ENCODE data around the gene RFX4.

RFX4 gene

GRCh38 chr12:106712768-106713167 lies 130.0 kb downstream of the RFX4 start:
- no peak for TF ChIP-seq CTCF (IDR thresholded peaks at IDR 0.05; ENCODE audit: insufficient read depth, low read depth, low read length, missing control alignments)
- no peak overlapping the region for H3K4me3 ChIP-seq (ENCODE audit: low read length)
- no peak for DNase-seq (ENCODE audit: low read depth)

- DNase-seq (ENCODE audit: low read depth), result no peak
- TF ChIP-seq CTCF (IDR thresholded peaks at IDR 0.05; ENCODE audit: insufficient read depth, low read depth, low read length, missing control alignments), result no peak
- no peak overlapping the region for H3K4me3 ChIP-seq (ENCODE audit: low read length)
These were observed 132.1 kb downstream of the RFX4 start for GRCh38 chr12:106714926-106715325.

GRCh38 chr12:106715582-106715981 lies 132.8 kb downstream of the RFX4 start:
- TF ChIP-seq CTCF (IDR thresholded peaks at IDR 0.05; ENCODE audit: insufficient read depth, low read depth, low read length, missing control alignments), result no peak
- peak; percentile 44 for DNase-seq (ENCODE audit: low read depth)

GRCh38 chr12:106717673-106718072 lies 134.9 kb downstream of the RFX4 start:
- H3K4me3 ChIP-seq (ENCODE audit: low read length), result no peak overlapping the region
- no peak for DNase-seq (ENCODE audit: low read depth)
- no peak for TF ChIP-seq CTCF (IDR thresholded peaks at IDR 0.05; ENCODE audit: insufficient read depth, low read depth, low read length, missing control alignments)

More at GRCh38 chr12:106715582-106715981, 132.8 kb downstream of the RFX4 start:
- no peak overlapping the region for H3K4me3 ChIP-seq (ENCODE audit: low read length)

GRCh38 chr12:106719879-106720278 lies 137.1 kb downstream of the RFX4 start:
- no peak for TF ChIP-seq CTCF (IDR thresholded peaks at IDR 0.05; ENCODE audit: insufficient read depth, low read depth, low read length, missing control alignments)
- H3K4me3 ChIP-seq (ENCODE audit: low read length), result no peak overlapping the region
- no peak for DNase-seq (ENCODE audit: low read depth)

- DNase-seq (ENCODE audit: low read depth), result no peak
- no peak for TF ChIP-seq CTCF (IDR thresholded peaks at IDR 0.05; ENCODE audit: insufficient read depth, low read depth, low read length, missing control alignments)
- H3K4me3 ChIP-seq (ENCODE audit: low read length), result no peak overlapping the region
These were observed 137.9 kb downstream of the RFX4 start for GRCh38 chr12:106720696-106721095.

- no peak for DNase-seq (ENCODE audit: low read depth)
- no peak for TF ChIP-seq CTCF (IDR thresholded peaks at IDR 0.05; ENCODE audit: insufficient read depth, low read depth, low read length, missing control alignments)
- H3K4me3 ChIP-seq (ENCODE audit: low read length), result no peak overlapping the region
These were observed 139.1 kb downstream of the RFX4 start for GRCh38 chr12:106721915-106722314.

Measured in epithelial cell of esophagus (primary cell).